NB4 (cell line): ENCODE data around the gene IKBKE.
A peak's percentile ranks its signal among the peaks of the same experiment; 100 is the strongest.

Experiments
- DNase-seq: peaks from one replicate; pipeline ENCODE4 v3.0.0; 2010; ENCODE audit warnings: low read depth
- H3K4me3 ChIP-seq: one replicate; pipeline ENCODE4 v1.5.1; 2011; ENCODE audit warnings: mild to moderate bottlenecking, low read depth, low read length, moderate library complexity
- CTCF ChIP-seq: IDR thresholded peaks from one replicate; pipeline ENCODE4 v1.5.1; 2012; ENCODE audit warnings: low read depth, low read length
- MAX ChIP-seq: IDR thresholded peaks from 2 replicates; pipeline ENCODE4 v1.6.1; 2011; ENCODE audit warnings: low read depth, low read length
- MYC ChIP-seq: IDR thresholded peaks from 2 replicates; pipeline ENCODE4 v1.6.1; 2011; ENCODE audit warnings: low read depth, low read length
- POLR2A ChIP-seq: IDR thresholded peaks from 2 replicates; pipeline ENCODE4 v1.6.1; 2011; ENCODE audit warnings: mild to moderate bottlenecking; ENCODE audit not compliant: insufficient read length; ENCODE audit errors: extremely low read depth

Gene IKBKE

GRCh38 chr1:206456577-206457370, 13.5 kb upstream of the IKBKE start:
- DNase-seq: no peak
- no peak overlapping the region for H3K4me3 ChIP-seq
- no peak for TF ChIP-seq POLR2A
- TF ChIP-seq CTCF: no peak
- no peak for TF ChIP-seq MAX
- no peak for TF ChIP-seq MYC

GRCh38 chr1:206457408-206458120, 12.7 kb upstream of the IKBKE start:
- H3K4me3 ChIP-seq: no peak overlapping the region
- DNase-seq: no peak
- TF ChIP-seq POLR2A (no peak), CTCF (no peak), MAX (no peak), MYC (no peak)

- DNase-seq: no peak
- no peak overlapping the region for H3K4me3 ChIP-seq
- TF ChIP-seq CTCF (no peak), MAX (no peak), MYC (no peak), POLR2A (no peak)
These were observed 10.6 kb upstream of the IKBKE start for GRCh38 chr1:206459703-206460102.

- peak; percentile 31 for DNase-seq
- TF ChIP-seq POLR2A: no peak
- no peak for TF ChIP-seq CTCF
- TF ChIP-seq MAX: no peak
- no peak for TF ChIP-seq MYC
- no peak overlapping the region for H3K4me3 ChIP-seq
These were observed 9.3 kb upstream of the IKBKE start for GRCh38 chr1:206460836-206461426.

- no peak overlapping the region for H3K4me3 ChIP-seq
- peak; percentile 75 for DNase-seq
- no peak for TF ChIP-seq MAX
- peak; percentile 77 for TF ChIP-seq CTCF
These were observed 8.4 kb upstream of the IKBKE start for GRCh38 chr1:206461602-206462455.
